Measurements from ENCODE around the gene KEL.

KEL gene

GRCh38 chr7:142927085-142927745, 34.9 kb downstream of the KEL start:
- DNase-seq, result no peak

GRCh38 chr7:142925413-142925812, 36.8 kb downstream of the KEL start:
- no peak for DNase-seq

- DNase-seq, result no peak
Measured at GRCh38 chr7:142923391-142923790, 38.8 kb downstream of the KEL start.

- DNase-seq, result no peak
Measured at GRCh38 chr7:142919656-142920055, 42.5 kb downstream of the KEL start.

GRCh38 chr7:142918901-142919300, 43.3 kb downstream of the KEL start:
- DNase-seq, result no peak

GRCh38 chr7:142917447-142917846, 44.7 kb downstream of the KEL start:
- no peak for DNase-seq

GRCh38 chr7:142916508-142916907, 45.7 kb downstream of the KEL start:
- DNase-seq, result no peak

- DNase-seq, result no peak
Measured at GRCh38 chr7:142915315-142915714, 46.8 kb downstream of the KEL start.

- DNase-seq, result no peak
Measured at GRCh38 chr7:142914121-142914520, 48.0 kb downstream of the KEL start.

- DNase-seq, result no peak
Measured at GRCh38 chr7:142913566-142913965, 48.6 kb downstream of the KEL start.

- no peak for DNase-seq
Measured at GRCh38 chr7:142913051-142913450, 49.1 kb downstream of the KEL start.

GRCh38 chr7:142910481-142910880, 51.7 kb downstream of the KEL start:
- DNase-seq, result no peak

GRCh38 chr7:142910031-142910433, 52.1 kb downstream of the KEL start:
- no peak for DNase-seq

- DNase-seq, result no peak
Measured at GRCh38 chr7:142908921-142909890, 53.0 kb downstream of the KEL start.

GRCh38 chr7:142908290-142908689, 53.9 kb downstream of the KEL start:
- DNase-seq, result no peak

GRCh38 chr7:142906643-142907042, 55.5 kb downstream of the KEL start:
- no peak for DNase-seq

GRCh38 chr7:142905759-142906158, 56.4 kb downstream of the KEL start:
- DNase-seq, result no peak

- DNase-seq, result no peak
Measured at GRCh38 chr7:142904128-142904527, 58.0 kb downstream of the KEL start.

- no peak for DNase-seq
Measured at GRCh38 chr7:142901426-142902259, 60.5 kb downstream of the KEL start.

GRCh38 chr7:142899661-142900060, 62.5 kb downstream of the KEL start:
- DNase-seq, result no peak

GRCh38 chr7:142898377-142899170, 63.6 kb downstream of the KEL start:
- no peak for DNase-seq

GRCh38 chr7:142897691-142898090, 64.5 kb downstream of the KEL start:
- no peak for DNase-seq
